Muscle of leg (tissue), 11 donors: ENCODE data around the gene FBXW2. TPM values are rescaled to one million over a fixed set of nuclear protein-coding genes. Genes with fewer than 3 reads are reported as not detected.

Experiments
- DNase-seq: peaks from one replicate; pipeline ENCODE4 v3.0.0; 2013
- H3K27ac ChIP-seq: one replicate; pipeline ENCODE4 v1.5.1; 2013; ENCODE audit warnings: mild to moderate bottlenecking, low read length, control low read depth
- H3K27me3 ChIP-seq: one replicate; pipeline ENCODE4 v1.6.1; 2013; ENCODE audit warnings: low read length; ENCODE audit not compliant: control insufficient read depth, insufficient read depth
- H3K36me3 ChIP-seq: one replicate; pipeline ENCODE4 v1.6.1; 2013; ENCODE audit warnings: low read length; ENCODE audit not compliant: control insufficient read depth, insufficient read depth
- H3K4me1 ChIP-seq: one replicate; pipeline ENCODE4 v1.6.1; 2013; ENCODE audit warnings: low read length; ENCODE audit not compliant: control insufficient read depth, insufficient read depth
- H3K4me3 ChIP-seq: one replicate; pipeline ENCODE4 v1.5.1; 2013; ENCODE audit warnings: low read length, control low read depth
- H3K9me3 ChIP-seq: replicated peaks from 2 replicates; pipeline ENCODE4 v1.6.1; 2013; ENCODE audit warnings: low read depth, low read length; ENCODE audit not compliant: control insufficient read depth
- WGBS: methylation state at CpG from one replicate; pipeline ENCODE4 v1.1.5; 2013; ENCODE audit warnings: missing lambda C conversion rate; ENCODE audit not compliant: insufficient coverage; 5-methylcytosine and 5-hydroxymethylcytosine counted together
- polyA plus RNA-seq, 8 donors: library from polyadenylated mRNA; unstranded; fragments of 120-200 nt; gene quantifications; one replicate each; pipeline versions ENCODE4 v1.2.1 to v1.2.3, GENCODE V29; 2013; ENCODE audit warnings: inconsistent platforms in 1 of 8, low replicate concordance in 1 of 8; ENCODE audit not compliant: insufficient read length in 8 of 8, insufficient read depth in 1 of 8
- total RNA-seq: library from RNA; stranded (reverse); fragments of 120-200 nt; gene quantifications from one replicate; pipeline ENCODE4 v1.2.4, GENCODE V29; 2013

FBXW2 gene
- total and polyA plus RNA-seq, 9 donors = 22.6 to 35.1 (median 28.4) TPM

DNA sequence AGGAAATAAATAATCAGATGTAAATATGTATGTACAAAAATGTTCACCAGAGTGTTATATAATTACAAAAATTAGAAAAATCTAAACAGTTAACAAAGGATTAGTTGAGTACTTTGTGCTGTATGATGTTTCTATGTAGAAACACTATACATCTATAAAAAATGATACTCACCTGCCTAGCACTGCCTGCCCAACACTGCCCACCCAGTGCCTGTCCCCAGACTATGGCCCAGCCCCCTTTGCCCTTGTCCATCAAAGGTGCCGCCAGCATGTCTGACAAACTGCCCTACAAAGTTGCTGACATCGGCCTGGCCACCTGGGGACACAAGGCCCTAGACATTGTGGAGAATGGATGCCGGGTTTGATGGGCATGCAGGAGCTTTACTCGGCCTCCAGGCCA, 72.8 kb downstream of the FBXW2 start:
- H3K9me3 ChIP-seq = no peaks in the 10 kb centered on the region
- H3K36me3 ChIP-seq = no peaks in the 10 kb centered on the region
- peaks cover 3% of the 10 kb centered on the region for H3K4me1 ChIP-seq
- no peak overlapping the region for H3K27ac ChIP-seq
- WGBS = 94% methylated on average over 4 of the region's 4 CpGs
- DNase-seq = no peak
- H3K27me3 ChIP-seq = no peaks in the 10 kb centered on the region
- H3K4me3 ChIP-seq = no peak overlapping the region

DNA sequence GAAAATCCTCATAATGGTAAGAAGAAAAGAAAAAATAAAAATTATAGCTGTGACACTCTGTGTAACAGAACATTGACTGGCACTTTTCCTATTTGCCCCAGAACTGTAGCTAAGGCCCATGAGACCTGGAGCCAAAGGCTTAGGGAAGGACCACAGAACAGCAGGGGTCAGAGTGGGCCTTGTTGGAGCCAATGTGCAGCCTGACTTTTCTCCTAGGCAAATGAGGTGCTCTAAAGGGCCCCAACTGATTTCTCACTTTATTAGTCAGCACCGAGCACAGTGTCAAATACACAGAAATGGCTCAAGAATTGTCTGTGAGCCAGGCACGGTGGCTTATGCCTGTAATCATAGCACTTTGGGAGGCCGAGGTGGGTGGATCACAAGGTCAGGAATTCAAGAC, 74.9 kb downstream of the FBXW2 start:
- 84% methylated on average over 3 of the region's 3 CpGs for WGBS
- H3K9me3 ChIP-seq = no peaks in the 10 kb centered on the region
- H3K36me3 ChIP-seq = no peaks in the 10 kb centered on the region
- H3K27ac ChIP-seq = no peak overlapping the region
- DNase-seq = no peak
- no peaks in the 10 kb centered on the region for H3K27me3 ChIP-seq
- H3K4me3 ChIP-seq = no peak overlapping the region
- peaks cover 13% of the 10 kb centered on the region for H3K4me1 ChIP-seq

DNA sequence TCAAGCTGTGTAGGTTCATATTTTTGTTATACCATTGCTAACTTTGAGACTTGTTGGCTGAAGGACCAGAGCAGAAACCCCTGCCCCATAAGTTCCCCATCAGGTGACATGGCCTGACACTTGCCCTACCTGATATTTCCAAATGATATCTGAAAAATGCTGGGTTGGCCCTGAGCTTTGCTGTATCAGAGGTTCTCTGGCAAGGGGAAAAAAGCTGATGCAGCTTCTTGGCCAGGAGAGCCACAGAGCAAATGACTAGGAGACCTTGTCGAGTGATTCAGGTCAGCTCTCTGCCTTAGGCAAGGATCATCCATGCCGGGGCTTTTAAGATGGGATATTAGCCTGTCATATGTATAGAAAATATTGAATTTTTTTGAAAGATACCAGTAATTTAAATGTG, 76.0 kb downstream of the FBXW2 start:
- Histone ChIP-seq H3K9me3 (no peaks in the 10 kb centered on the region), H3K27me3 (no peaks in the 10 kb centered on the region), H3K36me3 (no peaks in the 10 kb centered on the region), H3K27ac (no peak overlapping the region), H3K4me1 (peaks cover 15% of the 10 kb centered on the region), H3K4me3 (no peak overlapping the region)
- DNase-seq = no peak
- WGBS = no CpG with 5 or more reads among the region's 2 CpGs

DNA sequence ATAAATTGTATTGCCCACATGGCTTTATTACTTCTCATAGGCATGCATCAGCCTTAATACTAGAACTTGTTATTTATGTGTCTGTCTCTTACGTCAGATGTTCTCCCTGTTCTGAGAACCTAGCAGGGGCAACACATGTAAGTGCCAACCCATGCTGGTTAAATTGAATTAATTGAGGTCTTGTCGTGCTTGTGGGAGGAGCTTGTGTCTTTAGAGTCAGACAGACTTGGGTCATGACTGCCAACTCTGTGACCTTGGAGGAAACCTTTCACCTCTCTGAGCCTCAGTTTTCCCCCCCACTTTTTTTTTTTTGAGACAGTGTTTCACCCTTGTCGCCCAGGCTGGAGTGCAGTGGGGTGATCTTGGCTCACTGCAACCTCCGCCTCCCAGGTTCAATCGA, 76.7 kb downstream of the FBXW2 start:
- Histone ChIP-seq H3K4me1 (peaks cover 15% of the 10 kb centered on the region), H3K4me3 (no peak overlapping the region), H3K27me3 (no peaks in the 10 kb centered on the region), H3K27ac (no peak overlapping the region), H3K9me3 (no peaks in the 10 kb centered on the region), H3K36me3 (no peaks in the 10 kb centered on the region)
- DNase-seq = no peak
- 93% methylated on average over 4 of the region's 5 CpGs for WGBS

DNA sequence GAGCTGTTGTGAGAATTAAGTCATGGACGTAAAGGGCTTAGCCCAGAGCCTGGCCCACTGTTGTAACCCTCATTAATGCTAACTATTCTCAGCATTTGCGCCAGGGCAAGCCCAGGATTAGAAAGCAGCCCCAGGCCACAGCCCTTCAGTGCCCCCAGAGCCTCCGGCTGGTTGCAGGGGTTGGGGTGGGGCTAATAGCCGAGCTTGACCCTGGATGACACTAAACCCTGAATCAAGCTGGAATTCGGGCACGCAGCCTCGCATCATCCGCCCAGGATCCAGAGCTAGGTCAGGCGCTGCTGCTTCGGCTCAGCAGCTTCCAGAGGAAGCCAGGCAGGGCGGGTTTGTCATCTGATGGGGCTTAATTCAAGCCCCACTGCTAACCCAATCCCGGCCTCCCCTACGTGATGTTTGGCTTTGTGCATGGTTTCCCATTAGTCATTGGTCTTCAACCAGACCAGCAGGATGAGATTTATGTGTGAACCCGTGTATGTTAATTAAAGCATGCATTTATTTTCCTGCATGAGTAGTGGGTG, 77.8 kb downstream of the FBXW2 start:
- Histone ChIP-seq H3K27me3 (no peaks in the 10 kb centered on the region), H3K4me3 (no peak overlapping the region), H3K4me1 (peaks cover 15% of the 10 kb centered on the region), H3K9me3 (no peaks in the 10 kb centered on the region), H3K36me3 (no peaks in the 10 kb centered on the region), H3K27ac (peak overlapping the region; percentile 35)
- WGBS = 21% methylated on average over 11 of the region's 14 CpGs
- peak; percentile 67 for DNase-seq

DNA sequence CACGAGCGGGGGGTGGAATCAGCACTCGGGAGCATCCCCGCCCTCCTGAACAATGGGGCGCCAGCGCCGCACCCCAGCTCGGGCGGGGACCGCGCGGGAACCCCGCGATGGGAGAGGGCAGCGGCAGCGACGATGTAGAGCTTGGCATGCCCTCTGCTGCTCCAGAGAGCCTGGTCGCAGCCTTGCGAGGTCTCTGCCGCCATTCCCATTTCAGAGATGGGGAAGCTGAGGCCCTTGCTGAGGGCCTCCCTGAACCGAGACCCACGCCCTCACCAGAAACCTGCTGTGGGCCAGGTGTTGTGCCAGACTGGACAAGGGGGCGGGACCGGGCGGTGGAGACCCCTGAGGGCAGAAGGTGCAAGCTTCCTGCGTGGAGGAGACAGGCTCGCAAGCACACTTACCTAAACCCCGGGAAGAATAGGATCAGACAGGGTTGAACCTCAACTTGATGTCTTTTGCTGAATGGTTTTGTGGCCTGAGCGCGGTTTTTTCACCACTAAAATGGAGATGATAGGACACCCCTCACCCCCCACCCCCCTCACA, 78.3 kb downstream of the FBXW2 start:
- no peaks in the 10 kb centered on the region for H3K36me3 ChIP-seq
- peak overlapping the region; percentile 92 for H3K4me3 ChIP-seq
- no peaks in the 10 kb centered on the region for H3K27me3 ChIP-seq
- H3K4me1 ChIP-seq = peaks cover 15% of the 10 kb centered on the region
- under 1% methylated on average over 24 of the region's 30 CpGs for WGBS
- peak; percentile 26 for DNase-seq
- no peaks in the 10 kb centered on the region for H3K9me3 ChIP-seq
- H3K27ac ChIP-seq = peak overlapping the region; percentile 55

GRCh38 chr9:120714088-120714845, 78.9 kb downstream of the FBXW2 start, which contains the start of gene MEGF9:
TSS of gene MEGF9 (minus strand) at chr9:120714470. CDS start at chr9:120714358, 112 bp downstream.
- peaks cover 15% of the 10 kb centered on the region for H3K4me1 ChIP-seq
- no peaks in the 10 kb centered on the region for H3K27me3 ChIP-seq
- peak within 1 kb of the TSS; percentile 55 for H3K27ac ChIP-seq
- peak; percentile 99 for DNase-seq
- no peaks in the 10 kb centered on the region for H3K36me3 ChIP-seq
- WGBS = under 1% methylated on average over 98 of the region's 102 CpGs
- H3K9me3 ChIP-seq = no peaks in the 10 kb centered on the region
- H3K4me3 ChIP-seq = peak within 1 kb of the TSS; percentile 92

- peak; percentile 25 for DNase-seq
- 2% methylated on average over 43 of the region's 50 CpGs for WGBS
- peaks cover 15% of the 10 kb centered on the region for H3K4me1 ChIP-seq
Observed at GRCh38 chr9:120713257-120714087, 79.7 kb downstream of the FBXW2 start.

GRCh38 chr9:120712539-120713031, 80.6 kb downstream of the FBXW2 start:
- Histone ChIP-seq H3K27me3 (no peaks in the 10 kb centered on the region), H3K36me3 (no peaks in the 10 kb centered on the region), H3K4me3 (no peak overlapping the region), H3K27ac (no peak overlapping the region), H3K4me1 (peaks cover 15% of the 10 kb centered on the region), H3K9me3 (no peaks in the 10 kb centered on the region)
- 47% methylated on average over 2 of the region's 4 CpGs for WGBS
- no peak for DNase-seq

More at GRCh38 chr9:120713257-120714087, 79.7 kb downstream of the FBXW2 start:
- H3K27ac ChIP-seq = no peak overlapping the region
- H3K36me3 ChIP-seq = no peaks in the 10 kb centered on the region
- no peaks in the 10 kb centered on the region for H3K9me3 ChIP-seq
- peak overlapping the region; percentile 70 for H3K4me3 ChIP-seq
- H3K27me3 ChIP-seq = no peaks in the 10 kb centered on the region
